Coronary artery (tissue), 2 donors: ENCODE measurements around the gene FRMD7.

Experiments used
- DNase-seq: peaks from one replicate; pipeline ENCODE4 v3.0.0-alpha.2; 2017; ENCODE audit warnings: low spot score
- H3K27ac ChIP-seq, 2 donors: fragments of 200-600 bp; sonication (generic); one replicate each; pipeline ENCODE4 v1.5.1; 2016 to 2019
- H3K4me3 ChIP-seq: fragments of 200-600 bp; sonication (generic); 2 replicates; pipeline ENCODE4 v1.5.1; 2016; ENCODE audit warnings: mild to moderate bottlenecking, moderate library complexity
- CTCF ChIP-seq: fragments of 200-600 bp; sonication (generic); IDR thresholded peaks from one replicate; pipeline ENCODE4 v1.5.1; 2019; ENCODE audit warnings: antibody characterized with exemption

Gene FRMD7

DNA sequence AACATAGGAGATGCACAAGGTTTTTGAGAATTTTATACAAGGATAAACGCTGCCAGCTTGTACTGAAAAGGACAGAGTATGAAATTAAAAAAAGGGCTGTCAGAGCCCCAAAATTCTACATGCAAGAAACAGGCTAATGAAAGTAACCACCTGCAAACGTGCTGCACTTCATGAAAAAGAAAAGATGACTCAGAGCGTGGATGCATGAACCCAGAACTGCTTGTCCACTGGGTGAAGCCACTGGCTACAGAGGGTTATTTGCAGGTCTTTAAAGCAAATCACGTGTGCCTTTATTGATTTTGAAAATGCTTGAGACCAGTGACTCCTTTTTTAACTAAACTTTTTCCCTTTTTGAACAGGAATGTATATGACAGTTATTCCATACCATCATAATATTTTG lies 25.3 kb upstream of the FRMD7 start:
- no peak for DNase-seq
- no peak overlapping the region for H3K27ac ChIP-seq
- TF ChIP-seq CTCF = no peak
- H3K4me3 ChIP-seq = no peak overlapping the region

- no peak for DNase-seq
- Histone ChIP-seq H3K4me3 (no peak overlapping the region), H3K27ac (no peak overlapping the region)
- TF ChIP-seq CTCF = no peak
Measured at GRCh38 chrX:132146456-132146855, 18.6 kb upstream of the FRMD7 start.

GRCh38 chrX:132144061-132144460 lies 16.2 kb upstream of the FRMD7 start:
- no peak for DNase-seq

DNA sequence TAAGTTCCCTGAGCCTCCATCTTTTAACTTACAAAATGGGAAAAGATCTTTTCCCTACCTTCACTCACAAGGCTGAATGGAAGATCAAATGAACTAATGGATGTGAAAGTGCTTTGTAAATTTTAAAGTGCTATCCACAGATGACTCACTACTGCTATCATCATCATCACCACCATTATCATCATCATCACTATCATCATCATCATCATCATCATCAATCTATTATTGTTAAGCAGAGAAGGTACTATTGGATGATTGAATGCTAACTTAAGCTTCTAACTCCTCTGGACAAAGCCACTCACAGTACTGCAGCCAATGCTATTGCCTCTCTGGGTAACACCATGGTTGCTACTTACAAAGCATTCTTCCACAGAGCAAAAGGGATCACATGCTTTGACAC lies 1.9 kb downstream of the FRMD7 start:
- no peak for TF ChIP-seq CTCF
- Histone ChIP-seq H3K4me3 (no peak overlapping the region), H3K27ac (no peak overlapping the region)
- DNase-seq = no peak

More at GRCh38 chrX:132144061-132144460, 16.2 kb upstream of the FRMD7 start:
- no peak for TF ChIP-seq CTCF
- H3K4me3 ChIP-seq = no peak overlapping the region
- no peak overlapping the region for H3K27ac ChIP-seq

GRCh38 chrX:132120913-132121312 lies 6.9 kb downstream of the FRMD7 start:
- DNase-seq = no peak
- Histone ChIP-seq H3K27ac (no peak overlapping the region), H3K4me3 (no peak overlapping the region)
- TF ChIP-seq CTCF = no peak

DNA sequence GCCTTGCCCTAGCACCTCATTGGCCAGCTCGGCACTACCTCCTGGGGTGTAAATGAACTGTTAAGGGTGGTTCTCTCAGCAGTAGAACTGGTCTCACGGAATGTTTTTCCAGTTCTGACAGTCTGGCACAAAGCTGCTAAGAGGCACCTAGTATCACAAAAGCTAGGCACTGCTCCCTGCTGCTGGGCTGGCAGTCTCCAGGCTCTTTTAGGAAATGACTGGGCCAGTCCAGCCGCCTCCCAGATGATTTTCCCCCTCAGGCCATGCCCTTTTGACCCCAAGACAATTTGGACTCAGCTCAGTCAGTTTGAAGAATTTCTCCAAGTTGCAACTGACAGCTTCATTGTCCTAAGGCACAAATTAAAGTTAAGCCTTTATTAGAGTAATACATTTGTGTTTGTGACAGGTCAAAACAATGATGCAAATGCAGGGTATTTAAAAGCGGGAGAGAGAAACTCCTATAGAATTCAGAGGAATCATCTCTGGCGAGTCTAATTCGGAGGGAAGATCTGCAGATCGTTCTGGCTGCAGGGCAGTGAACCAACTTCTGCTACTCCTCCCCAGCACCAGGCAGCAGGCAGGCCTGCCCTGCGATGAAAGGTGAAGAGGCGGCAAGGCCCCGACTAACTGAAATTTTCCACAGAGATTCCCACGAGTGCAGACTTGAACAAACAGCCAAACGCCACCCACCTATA lies 7.9 kb downstream of the FRMD7 start:
- no peak overlapping the region for H3K4me3 ChIP-seq
- H3K27ac ChIP-seq = no peak overlapping the region
- no peak for DNase-seq
- no peak for TF ChIP-seq CTCF

- Histone ChIP-seq H3K27ac (no peak overlapping the region), H3K4me3 (no peak overlapping the region)
- no peak for TF ChIP-seq CTCF
- no peak for DNase-seq
Measured at GRCh38 chrX:132119283-132119682, 8.5 kb downstream of the FRMD7 start.
